Melanocyte of skin (primary cell): ENCODE data around the gene SCFD1. TPM values are rescaled to one million over a fixed set of nuclear protein-coding genes. Genes with fewer than 3 reads are reported as not detected.

ENCODE experiments used
- total RNA-seq, 2 donors: library from RNA; depleted of rRNA; stranded (reverse); fragments of >200 nt; gene quantifications; 2 replicates each; pipeline ENCODE4 v1.2.3, GENCODE V29; 2012

Gene SCFD1, protein sequence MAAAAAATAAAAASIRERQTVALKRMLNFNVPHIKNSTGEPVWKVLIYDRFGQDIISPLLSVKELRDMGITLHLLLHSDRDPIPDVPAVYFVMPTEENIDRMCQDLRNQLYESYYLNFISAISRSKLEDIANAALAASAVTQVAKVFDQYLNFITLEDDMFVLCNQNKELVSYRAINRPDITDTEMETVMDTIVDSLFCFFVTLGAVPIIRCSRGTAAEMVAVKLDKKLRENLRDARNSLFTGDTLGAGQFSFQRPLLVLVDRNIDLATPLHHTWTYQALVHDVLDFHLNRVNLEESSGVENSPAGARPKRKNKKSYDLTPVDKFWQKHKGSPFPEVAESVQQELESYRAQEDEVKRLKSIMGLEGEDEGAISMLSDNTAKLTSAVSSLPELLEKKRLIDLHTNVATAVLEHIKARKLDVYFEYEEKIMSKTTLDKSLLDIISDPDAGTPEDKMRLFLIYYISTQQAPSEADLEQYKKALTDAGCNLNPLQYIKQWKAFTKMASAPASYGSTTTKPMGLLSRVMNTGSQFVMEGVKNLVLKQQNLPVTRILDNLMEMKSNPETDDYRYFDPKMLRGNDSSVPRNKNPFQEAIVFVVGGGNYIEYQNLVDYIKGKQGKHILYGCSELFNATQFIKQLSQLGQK
- total RNA-seq: 10 to 100 TPM; 69.2 to 69.6 TPM

DNA sequence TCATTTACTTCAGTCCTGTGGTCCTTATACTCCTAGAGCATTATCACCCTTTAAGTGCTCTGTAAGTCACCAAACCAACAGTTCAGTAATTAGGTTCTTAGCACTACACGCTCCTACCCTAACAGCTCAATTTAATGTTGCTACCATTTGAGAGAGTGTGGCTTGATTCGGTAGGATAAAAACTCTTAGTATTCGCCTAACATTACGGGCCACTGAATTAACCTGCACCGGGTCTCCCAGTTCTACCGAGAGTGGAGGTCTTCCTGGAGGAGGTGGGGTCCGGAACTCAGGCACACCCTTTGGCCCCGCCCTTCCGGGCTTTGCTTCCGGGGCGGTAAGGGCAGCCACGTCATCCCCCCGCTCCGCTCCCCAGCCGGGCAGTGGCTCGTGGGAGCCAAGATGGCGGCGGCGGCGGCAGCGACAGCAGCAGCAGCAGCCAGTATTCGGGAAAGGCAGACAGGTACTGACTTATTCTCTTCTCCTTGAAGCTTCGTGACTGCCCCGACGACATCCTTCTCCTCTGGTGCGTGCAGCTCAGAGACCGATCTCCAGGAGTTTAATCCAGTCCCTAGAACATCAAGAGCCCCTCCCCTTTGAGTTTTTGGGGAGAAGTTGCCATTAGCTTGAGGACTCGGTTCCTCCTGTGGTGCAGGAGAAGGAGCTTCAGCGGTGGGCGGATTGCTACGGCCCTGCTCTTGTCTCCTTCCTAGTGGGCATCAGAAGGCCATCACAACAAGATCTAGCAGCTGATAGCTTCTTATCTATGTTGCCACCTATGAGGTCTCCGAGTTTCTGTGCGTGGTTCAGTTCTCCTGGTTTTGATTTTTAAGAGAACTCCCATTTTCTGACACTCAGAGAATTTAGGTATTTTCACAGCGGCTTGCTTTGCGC lies at the start of gene SCFD1:
SCFD1 (plus strand) TSS at position 380 of the 891 bp plus-strand sequence; CDS start at position 400, 20 bp downstream.

Other genes with a start within 250 kb of the SCFD1 start
- gene G2E3, start 63.2 kb upstream of the SCFD1 start, total RNA-seq: 10 to 100 TPM; 11.7 to 26.6 TPM